Measurements from ENCODE around the gene CCSER2.
"Not testable (repeated sequence)": the region's sequence is repeated elsewhere in the genome, so short reads cannot be mapped to it uniquely, and the experiment has no call there.

Gene CCSER2

GRCh38 chr10:84312816-84313215 lies 15.6 kb upstream of the CCSER2 start:
- no peak for DNase-seq

GRCh38 chr10:84314275-84314674 lies 14.1 kb upstream of the CCSER2 start:
- DNase-seq = no peak

DNA sequence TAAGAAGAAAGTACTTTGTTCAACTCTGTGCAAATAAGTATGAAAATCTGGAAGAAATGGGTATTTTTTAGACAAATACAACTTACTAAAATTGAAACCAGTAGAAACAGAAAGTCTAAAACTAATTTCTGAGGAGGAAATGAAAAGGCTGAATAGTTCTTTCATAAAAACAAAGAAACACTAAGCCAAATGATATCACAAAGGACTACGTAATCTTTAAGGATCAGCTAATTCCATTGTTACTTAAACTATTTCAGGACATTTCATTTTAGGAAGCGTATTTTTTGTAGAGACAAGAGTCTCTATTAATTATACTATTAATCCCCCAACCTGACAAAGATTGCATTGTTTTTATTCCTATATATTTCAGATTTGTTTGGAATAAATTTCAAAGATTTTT lies 11.2 kb upstream of the CCSER2 start:
- no peak for DNase-seq

- no peak for DNase-seq
Measured at GRCh38 chr10:84321902-84322301, 6.5 kb upstream of the CCSER2 start.

GRCh38 chr10:84323566-84323965 lies 4.8 kb upstream of the CCSER2 start:
- not testable (repeated sequence) for DNase-seq

- not testable (repeated sequence) for DNase-seq
Measured at GRCh38 chr10:84326995-84327394, 1.4 kb upstream of the CCSER2 start.

GRCh38 chr10:84329196-84329611 lies 815 bp downstream of the CCSER2 start:
- no peak for DNase-seq

DNA sequence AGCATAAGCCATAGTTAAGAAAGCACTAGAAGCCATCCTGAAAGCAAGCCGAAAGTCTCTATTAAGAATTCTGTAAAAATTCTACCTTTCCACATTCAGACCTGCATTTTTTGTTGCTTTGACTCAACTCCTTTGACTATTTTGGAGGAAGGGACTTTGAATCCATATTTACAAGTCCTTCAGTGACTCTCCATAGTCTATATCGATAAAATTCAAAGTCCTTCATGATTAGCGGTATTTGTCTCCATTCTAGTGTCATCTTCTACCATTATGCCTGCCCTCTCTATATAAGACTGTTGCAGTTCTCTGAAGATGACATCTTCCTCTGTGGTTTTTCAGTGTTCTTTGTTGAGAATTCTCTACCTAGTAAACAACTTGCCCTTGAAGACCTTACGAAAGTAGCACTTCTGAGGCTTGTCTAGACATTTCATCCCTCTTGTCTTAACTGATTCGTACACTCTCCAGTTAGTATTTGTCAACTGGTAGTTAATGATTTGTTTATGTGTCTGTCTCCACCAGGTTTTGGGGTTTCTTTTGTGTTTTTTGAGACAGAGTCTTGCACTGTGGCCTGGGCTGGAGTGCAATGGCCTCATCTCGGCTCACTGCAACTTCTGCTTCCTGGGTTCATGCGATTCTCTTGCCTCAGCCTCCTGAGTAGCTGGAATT lies 1.7 kb downstream of the CCSER2 start:
- no peak for DNase-seq

DNA sequence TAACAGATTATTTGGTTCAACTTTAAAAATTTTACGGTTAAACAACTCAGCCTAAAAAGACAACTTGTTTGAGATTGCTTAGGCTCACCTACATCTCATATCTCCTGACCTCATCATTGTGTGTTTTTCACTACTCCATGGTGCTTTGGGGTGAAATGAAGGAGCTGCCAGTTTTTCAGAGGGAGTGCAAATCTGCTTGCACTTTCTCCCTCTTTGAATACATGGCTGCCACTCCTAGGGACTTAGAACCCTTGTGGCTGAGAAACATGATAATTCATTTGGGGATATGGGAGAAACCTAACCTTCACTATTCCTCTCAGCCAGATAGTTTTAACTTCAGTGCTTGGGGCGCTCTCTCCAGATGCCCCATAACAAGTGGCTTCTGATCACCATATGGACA lies 2.7 kb downstream of the CCSER2 start:
- no peak for DNase-seq

DNA sequence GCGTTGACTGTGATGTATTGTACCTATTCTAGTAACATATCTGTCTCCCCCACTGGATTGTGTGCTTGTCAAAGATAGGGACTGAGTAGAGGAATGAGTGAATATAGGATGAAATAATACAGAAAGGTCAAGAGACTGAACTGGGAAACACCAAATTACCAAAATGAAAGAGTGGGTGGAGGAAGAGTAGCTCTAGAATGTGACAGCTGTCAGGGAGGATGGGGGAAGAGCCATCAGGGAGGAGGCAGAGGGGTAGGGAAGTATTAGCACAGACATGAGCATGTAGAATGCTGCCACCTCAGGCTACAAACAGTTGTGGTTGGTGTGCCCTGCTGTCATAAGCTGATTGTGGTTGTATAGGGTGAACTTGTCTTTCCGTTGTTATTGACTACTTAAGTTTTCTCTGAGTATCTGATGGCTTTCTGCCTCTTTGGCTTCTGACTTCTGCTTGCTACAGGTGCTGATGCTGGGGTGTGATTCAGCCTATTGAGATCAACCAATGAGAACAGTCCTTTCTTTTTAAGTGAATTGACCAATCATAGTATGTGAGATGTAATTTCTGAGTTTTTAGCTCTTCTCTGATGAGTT lies 5.6 kb downstream of the CCSER2 start:
- DNase-seq = no peak

DNA sequence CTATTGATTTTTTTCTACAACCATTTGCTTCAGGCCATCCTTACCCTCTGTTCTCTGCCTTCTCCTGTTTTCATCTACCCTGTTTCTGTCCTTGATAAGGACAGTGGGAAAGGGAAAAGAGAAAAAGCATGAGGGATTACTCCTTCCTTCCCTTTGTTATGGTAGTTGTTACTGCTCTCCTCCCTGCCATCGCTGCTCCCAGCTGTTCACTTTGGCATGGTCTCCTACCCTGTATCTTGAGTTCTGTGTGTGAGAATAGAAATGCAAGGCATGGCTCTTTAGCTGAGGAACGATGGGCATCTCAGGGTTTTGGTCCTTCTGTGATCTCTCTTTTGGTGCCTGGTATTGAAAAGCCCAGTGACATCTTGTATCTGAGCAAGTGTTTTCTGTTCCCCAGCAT lies 6.4 kb downstream of the CCSER2 start:
- no peak for DNase-seq

- no peak for DNase-seq
Measured at GRCh38 chr10:84335516-84335915, 7.1 kb downstream of the CCSER2 start.

DNA sequence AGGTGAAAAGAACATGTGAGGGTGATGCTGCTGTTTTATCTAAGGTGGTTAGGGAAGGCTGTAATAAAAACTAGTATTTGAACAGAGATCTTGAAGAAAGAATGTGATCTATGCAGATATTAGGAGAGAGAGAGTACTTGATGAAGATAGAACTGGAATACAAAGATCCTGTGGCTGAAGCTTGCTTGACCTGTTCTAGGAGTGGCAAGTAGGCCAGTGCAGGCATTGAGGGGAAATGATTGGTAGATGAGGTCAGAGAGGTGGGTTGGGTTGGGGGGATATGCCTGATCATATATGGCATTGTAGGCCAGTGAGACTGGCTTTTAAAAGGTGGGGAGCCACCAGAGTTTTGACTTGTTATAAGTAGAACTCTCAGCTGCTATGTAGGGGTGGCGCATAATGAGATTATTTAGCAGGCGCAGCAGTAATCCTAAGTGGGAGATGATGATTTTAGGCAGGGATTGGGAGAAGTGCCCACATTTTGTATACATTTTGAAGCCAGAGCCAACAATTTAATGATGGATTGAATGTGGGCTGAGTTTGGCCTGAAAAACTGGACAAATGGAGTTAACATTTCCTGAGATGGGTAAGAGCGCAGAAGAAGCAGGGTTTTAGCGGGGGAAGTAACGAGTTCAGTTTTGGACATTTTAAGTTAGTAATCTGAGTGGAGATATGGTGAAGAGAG lies 8.2 kb downstream of the CCSER2 start:
- DNase-seq = no peak

DNA sequence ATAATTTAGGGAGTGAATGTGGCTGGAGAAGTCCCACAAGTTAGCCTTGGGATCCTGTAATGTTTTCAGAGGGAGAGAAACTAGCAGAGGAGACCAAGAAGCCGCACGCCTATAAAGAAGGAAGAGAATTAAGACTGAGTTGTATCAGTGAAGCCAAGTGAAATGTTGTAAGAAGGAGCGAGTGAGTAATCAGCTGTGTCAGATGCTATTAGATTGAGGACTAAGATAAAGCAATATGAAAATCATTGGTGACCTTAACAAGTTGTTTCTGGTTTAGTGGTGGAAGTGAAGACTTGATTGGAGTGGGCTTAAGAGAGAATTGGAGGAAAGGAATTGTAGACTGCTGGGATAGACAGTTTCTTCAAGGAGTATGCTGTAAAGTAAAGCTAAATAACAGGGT lies 8.8 kb downstream of the CCSER2 start:
- no peak for DNase-seq

- no peak for DNase-seq
Measured at GRCh38 chr10:84339025-84339424, 10.6 kb downstream of the CCSER2 start.

- DNase-seq = no peak
Measured at GRCh38 chr10:84340187-84340586, 11.8 kb downstream of the CCSER2 start.

DNA sequence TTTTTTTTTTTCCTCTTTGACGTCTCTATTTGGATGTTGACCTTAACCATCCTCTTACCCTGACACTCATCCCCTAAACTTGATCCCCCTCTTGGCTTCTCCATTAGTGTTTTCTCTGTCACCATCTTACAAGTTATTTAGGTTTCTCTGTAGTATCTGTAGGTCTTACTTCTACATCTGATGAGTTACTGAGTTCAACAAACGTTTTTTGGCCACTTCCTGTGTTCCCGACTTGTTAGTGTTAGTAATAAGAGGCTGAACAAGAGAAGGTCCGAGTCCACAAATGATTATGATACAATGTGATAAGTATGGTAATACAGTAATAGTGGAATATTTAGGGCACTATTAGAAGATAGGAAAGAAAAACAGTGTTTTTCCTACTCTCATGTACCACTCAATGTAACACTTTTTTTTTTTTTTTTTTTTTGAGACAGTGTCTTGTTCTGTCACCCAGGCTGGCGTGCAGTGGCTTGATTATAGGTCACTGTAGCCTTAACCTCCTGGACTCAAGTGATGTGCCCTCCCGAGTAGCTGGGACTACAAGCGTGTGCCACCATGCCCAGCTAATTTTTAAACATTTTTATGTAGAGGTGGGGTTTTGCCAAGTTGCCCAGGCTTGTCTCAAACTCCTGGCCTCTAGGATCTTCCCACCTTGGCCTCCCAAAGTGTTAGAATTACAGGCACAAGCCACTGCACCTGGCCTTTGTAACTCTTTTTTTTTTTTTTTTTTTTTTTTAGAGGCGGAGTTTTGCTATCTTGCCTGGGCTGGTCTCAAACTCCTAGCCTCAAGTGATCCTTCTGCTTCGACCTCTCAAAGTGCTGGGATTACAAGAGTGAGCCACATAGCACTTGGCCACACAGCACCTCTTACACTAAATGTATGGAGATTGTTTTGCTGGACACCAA lies 12.5 kb downstream of the CCSER2 start:
- DNase-seq = no peak

GRCh38 chr10:84341538-84341856 lies 13.1 kb downstream of the CCSER2 start:
- no peak for DNase-seq

DNA sequence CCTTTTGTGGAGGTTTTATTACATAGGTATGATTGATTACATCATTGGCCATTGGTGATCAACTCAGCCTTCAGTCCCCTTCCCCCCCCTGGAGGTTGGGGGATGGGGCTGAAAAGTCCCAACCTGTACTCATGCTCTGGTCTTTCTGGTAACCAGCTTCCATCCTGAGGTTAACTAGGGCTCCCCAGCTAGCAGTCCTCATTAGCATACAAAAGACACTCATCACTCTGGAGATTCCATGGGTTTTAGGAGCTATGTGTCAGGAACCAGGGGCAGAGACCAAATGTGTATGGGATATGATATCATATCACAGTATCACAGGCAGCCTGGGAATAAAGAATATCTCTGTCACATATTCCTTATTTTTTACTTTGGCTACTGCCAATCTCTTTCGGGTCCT lies 13.6 kb downstream of the CCSER2 start:
- no peak for DNase-seq

GRCh38 chr10:84342584-84342983 lies 14.2 kb downstream of the CCSER2 start:
- DNase-seq = no peak

GRCh38 chr10:84343831-84344230 lies 15.4 kb downstream of the CCSER2 start:
- DNase-seq = no peak

DNA sequence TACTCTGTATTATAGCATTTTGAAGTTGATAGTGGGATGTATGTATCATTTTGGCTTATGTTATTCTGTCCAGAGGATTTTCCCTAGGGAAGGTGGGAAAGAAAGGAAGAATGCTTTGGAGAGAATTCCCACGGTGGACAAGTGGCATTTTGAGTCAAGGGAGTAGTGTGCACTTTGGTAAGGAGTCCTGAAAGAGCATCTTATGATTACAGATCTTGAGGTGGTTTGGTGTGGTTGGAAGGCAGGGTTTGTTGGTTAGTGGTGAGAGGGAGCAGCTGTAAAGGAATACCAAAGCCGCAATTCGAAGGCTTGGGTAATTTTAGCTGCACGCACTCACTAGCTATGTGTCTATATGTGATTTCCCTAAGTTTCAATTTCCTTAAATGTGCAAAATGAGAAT lies 16.1 kb downstream of the CCSER2 start:
- no peak for DNase-seq

DNA sequence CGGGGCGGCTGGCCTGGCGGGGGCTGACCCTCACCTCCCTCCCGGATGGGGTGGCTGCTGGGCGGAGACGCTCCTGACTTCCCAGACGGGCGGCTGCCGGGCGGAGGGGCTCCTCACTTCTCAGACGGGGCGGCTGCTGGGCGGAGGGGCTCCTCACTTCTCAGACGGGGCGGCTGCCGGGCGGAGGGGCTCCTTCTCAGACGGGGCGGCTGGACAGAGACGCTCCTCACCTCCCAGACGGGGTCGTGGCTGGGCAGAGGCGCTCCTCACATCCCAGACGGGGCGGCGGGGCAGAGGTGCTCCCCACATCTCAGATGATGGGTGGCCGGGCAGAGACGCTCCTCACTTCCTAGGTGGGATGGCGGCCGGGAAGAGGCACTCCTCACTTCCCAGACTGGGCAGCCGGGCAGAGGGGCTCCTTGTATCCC lies 19.2 kb downstream of the CCSER2 start:
- DNase-seq = not testable (repeated sequence)

All from cerebellar nuclear complex (tissue), 1 donor.